Calu3 (cell line): Measurements from ENCODE around the gene SLC2A6. TPM values are rescaled to one million over a fixed set of nuclear protein-coding genes. Genes with fewer than 3 reads are reported as not detected.

Source experiments
- BruUV-seq: library from RNA; stranded (reverse); fragments of 400-500 nt; replicated peaks from 2 replicates; lab custom pipeline; 2021; lab: Mats Ljungman, UMichigan
- CTCF ChIA-PET: fragments of 300-600 bp; sonication (Branson Sonifier 250); formaldehyde crosslinking; loops from one replicate; lab custom pipeline; 2022; ENCODE audit warnings: antibody characterized with exemption; lab: Charles Lee
- DNase-seq: peaks from one replicate; pipeline ENCODE4 v3.0.0; 2022
- H3K27ac Mint-ChIP-seq: one replicate; pipeline ENCODE4 v1.8.0; 2022; ENCODE audit warnings: mixed read lengths; ENCODE audit not compliant: unreplicated experiment
- H3K27me3 Mint-ChIP-seq: one replicate; pipeline ENCODE4 v1.8.0; 2022; ENCODE audit warnings: mixed read lengths; ENCODE audit not compliant: unreplicated experiment
- H3K36me3 Mint-ChIP-seq: one replicate; pipeline ENCODE4 v1.8.0; 2022; ENCODE audit warnings: mild to moderate bottlenecking, moderate library complexity, mixed read lengths; ENCODE audit not compliant: insufficient read depth, unreplicated experiment
- H3K4me1 Mint-ChIP-seq: one replicate; pipeline ENCODE4 v1.8.0; 2022; ENCODE audit warnings: mild to moderate bottlenecking, low read depth, mixed read lengths; ENCODE audit not compliant: unreplicated experiment
- H3K4me3 Mint-ChIP-seq: one replicate; pipeline ENCODE4 v1.8.0; 2022; ENCODE audit warnings: mild to moderate bottlenecking, low read depth, moderate library complexity, mixed read lengths; ENCODE audit not compliant: unreplicated experiment
- H3K9me3 Mint-ChIP-seq: one replicate; pipeline ENCODE4 v1.8.0; 2022; ENCODE audit warnings: low read depth, mixed read lengths; ENCODE audit not compliant: unreplicated experiment
- intact Hi-C: fragments of 100-400 bp; cut with micrococcal nuclease; formaldehyde crosslinking; loops from one replicate; pipeline ENCODE4 v1.10.0; 2022; ENCODE audit not compliant: unreplicated experiment
- total RNA-seq: library from RNA; stranded (reverse); gene quantifications from 2 replicates; pipeline ENCODE4 v1.2.3, GENCODE V29; 2022
- TF ChIP-seq, protein P1 (sequence below): fragments of 200-600 bp; IDR thresholded peaks from one replicate; pipeline ENCODE4 v1.8.0; 2022; ENCODE audit warnings: antibody characterized with exemption; ENCODE audit not compliant: unreplicated experiment

Gene SLC2A6
- total RNA-seq, 1 experiment from 2014 or later, result 11.6 TPM

DNA sequence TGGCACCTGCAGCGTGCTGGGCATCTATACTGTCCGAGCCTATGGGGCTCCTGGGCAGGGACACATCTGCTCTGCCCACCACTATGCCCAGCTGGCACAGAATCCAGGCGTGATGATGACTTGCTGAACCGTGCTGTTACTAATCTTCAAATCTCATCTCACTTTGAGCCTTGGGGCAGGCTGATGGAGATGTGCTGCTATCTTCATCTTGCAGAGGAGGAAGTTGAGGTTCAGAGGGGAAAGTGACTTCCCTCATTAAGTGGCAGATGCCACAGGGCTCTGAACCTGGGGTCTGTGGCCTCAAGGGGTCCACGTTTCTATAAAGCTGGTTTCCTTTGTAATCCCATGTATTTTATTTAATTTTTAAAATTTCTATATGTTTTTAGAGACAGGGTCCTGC, 4.7 kb downstream of the SLC2A6 start:
- Mint-ChIP-seq H3K4me3 (no peak overlapping the region), H3K9me3 (no peaks in the 10 kb centered on the region), H3K27ac (no peak overlapping the region), H3K27me3 (no peaks in the 10 kb centered on the region), H3K36me3 (peaks cover 43% of the 10 kb centered on the region), H3K4me1 (no peaks in the 10 kb centered on the region)
- intact Hi-C loops, result no loop called here
- no TSS peak for BruUV-seq
- no peak for DNase-seq
- CTCF ChIA-PET, result no interaction called here
- TF ChIP-seq, protein P1, sequence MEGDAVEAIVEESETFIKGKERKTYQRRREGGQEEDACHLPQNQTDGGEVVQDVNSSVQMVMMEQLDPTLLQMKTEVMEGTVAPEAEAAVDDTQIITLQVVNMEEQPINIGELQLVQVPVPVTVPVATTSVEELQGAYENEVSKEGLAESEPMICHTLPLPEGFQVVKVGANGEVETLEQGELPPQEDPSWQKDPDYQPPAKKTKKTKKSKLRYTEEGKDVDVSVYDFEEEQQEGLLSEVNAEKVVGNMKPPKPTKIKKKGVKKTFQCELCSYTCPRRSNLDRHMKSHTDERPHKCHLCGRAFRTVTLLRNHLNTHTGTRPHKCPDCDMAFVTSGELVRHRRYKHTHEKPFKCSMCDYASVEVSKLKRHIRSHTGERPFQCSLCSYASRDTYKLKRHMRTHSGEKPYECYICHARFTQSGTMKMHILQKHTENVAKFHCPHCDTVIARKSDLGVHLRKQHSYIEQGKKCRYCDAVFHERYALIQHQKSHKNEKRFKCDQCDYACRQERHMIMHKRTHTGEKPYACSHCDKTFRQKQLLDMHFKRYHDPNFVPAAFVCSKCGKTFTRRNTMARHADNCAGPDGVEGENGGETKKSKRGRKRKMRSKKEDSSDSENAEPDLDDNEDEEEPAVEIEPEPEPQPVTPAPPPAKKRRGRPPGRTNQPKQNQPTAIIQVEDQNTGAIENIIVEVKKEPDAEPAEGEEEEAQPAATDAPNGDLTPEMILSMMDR, result no peak

DNA sequence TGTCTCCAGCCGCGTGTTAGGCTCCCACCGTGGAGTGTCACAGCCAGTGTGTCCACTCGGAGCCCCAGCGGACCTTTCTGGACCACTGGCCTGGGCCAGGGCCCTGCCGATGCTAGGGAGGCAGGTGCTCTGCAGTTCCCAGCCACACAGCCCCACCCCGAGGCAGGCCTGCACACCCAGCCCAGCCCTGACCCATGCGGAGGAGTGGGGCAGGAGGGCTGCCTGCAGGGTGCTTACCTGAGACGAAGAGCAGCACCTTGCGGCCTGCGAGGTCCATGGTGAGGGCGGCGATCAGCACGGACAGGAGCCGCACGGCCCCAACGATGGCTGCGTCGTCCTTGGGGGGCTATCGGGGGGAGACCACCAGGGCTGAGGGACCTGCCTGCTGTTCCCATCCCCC, 5.2 kb downstream of the SLC2A6 start:
- DNase-seq, result no peak
- no peaks in the 10 kb centered on the region for H3K4me1 Mint-ChIP-seq
- CTCF ChIA-PET, result no interaction called here
- no TSS peak for BruUV-seq
- no peak overlapping the region for H3K4me3 Mint-ChIP-seq
- H3K9me3 Mint-ChIP-seq, result no peaks in the 10 kb centered on the region
- H3K27me3 Mint-ChIP-seq, result no peaks in the 10 kb centered on the region
- TF ChIP-seq, protein P1, result no peak
- no peak overlapping the region for H3K27ac Mint-ChIP-seq
- intact Hi-C loops, result no loop called here
- peaks cover 46% of the 10 kb centered on the region for H3K36me3 Mint-ChIP-seq

DNA sequence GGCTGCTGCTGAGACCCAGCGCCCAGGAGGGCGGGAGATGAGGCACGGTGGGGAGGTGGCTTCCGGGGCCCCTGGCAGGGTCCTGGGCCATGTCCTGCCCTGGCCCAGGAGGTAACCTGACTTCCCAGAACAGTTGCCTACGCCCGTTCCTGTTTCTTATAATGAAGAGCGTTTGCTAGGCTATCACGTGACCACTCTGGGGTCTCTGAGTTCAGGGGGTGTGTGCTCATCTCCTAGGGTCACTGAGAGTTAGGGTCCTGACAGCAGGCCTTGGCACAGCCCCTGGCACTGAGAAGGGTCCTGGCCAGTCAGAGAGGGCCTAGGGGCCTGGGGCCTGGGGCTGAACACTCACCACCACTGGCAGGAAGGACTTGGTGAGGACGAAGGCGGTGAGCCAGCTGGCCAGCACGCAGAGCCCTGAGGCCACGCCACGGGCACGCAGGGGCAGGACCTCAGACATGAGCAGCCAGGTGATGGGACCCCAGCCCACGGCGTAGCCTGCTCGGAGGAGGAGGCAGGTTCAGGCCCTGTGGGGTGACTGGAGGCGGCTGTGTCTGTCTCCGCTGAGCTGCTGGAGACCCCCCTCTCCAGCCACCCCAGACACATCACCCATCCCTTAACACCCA, 6.0 kb downstream of the SLC2A6 start:
- H3K27me3 Mint-ChIP-seq, result no peaks in the 10 kb centered on the region
- no peaks in the 10 kb centered on the region for H3K4me1 Mint-ChIP-seq
- intact Hi-C loops, result no loop called here
- no peak overlapping the region for H3K4me3 Mint-ChIP-seq
- peaks cover 42% of the 10 kb centered on the region for H3K36me3 Mint-ChIP-seq
- H3K9me3 Mint-ChIP-seq, result no peaks in the 10 kb centered on the region
- no peak overlapping the region for H3K27ac Mint-ChIP-seq
- no peak for DNase-seq
- CTCF ChIA-PET, result no interaction called here
- no TSS peak for BruUV-seq
- TF ChIP-seq, protein P1, result no peak

DNA sequence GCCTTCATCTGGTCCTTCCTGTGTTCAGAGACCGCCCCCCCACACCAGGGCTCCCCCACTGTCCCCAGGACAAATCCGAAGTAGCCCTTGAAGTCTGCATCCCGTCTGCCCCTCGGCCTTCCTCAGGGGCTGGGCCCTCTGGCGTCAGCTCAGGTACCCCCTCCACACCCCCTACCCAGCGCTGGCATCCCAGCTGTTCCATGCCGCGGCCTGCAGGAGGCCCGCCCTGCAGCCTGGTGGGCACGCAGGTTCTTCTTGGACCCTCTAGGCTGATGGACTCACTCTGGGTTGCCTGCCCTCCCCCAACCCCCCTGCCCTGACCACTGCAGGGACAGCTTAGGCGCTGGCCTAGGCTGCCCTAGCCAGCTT, 6.6 kb downstream of the SLC2A6 start:
- no TSS peak for BruUV-seq
- no peaks in the 10 kb centered on the region for H3K9me3 Mint-ChIP-seq
- CTCF ChIA-PET, result no interaction called here
- intact Hi-C loops, result no loop called here
- no peak overlapping the region for H3K27ac Mint-ChIP-seq
- peaks cover 42% of the 10 kb centered on the region for H3K36me3 Mint-ChIP-seq
- no peaks in the 10 kb centered on the region for H3K27me3 Mint-ChIP-seq
- no peaks in the 10 kb centered on the region for H3K4me1 Mint-ChIP-seq
- DNase-seq, result no peak
- TF ChIP-seq, protein P1, result no peak
- H3K4me3 Mint-ChIP-seq, result no peak overlapping the region
